HG03565 (cell line): ENCODE data around the gene PTCHD1.

ENCODE experiments used
- ATAC-seq: cut with Tn5 transposase; IDR thresholded peaks from one replicate; pipeline ENCODE4 v1.9.1; 2021; ENCODE audit warnings: mild to moderate bottlenecking, moderate library complexity; ENCODE audit not compliant: unreplicated experiment

PTCHD1 gene

GRCh38 chrX:23394421-23394820, 59.8 kb downstream of the PTCHD1 start:
- no peak for ATAC-seq

DNA sequence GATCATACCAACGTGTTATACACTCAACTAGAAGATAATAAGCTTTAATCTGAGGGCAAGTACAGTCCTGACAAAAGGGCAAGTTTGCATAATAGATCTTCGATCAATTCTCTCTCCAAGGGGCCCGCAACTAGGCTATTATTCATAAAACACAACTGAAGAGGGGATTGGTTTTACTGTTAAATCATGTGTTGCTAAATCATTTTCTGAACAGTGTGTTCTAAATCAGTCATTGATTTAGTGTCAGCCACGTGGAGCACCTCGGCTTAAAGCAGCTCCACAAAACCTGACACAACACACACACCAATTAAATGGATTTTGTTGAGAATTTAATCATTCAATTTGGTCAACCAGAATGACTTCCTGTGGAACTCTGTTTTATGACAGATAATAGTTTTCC, 61.6 kb downstream of the PTCHD1 start:
- no peak for ATAC-seq

GRCh38 chrX:23398570-23398969, 63.9 kb downstream of the PTCHD1 start:
- ATAC-seq: no peak

DNA sequence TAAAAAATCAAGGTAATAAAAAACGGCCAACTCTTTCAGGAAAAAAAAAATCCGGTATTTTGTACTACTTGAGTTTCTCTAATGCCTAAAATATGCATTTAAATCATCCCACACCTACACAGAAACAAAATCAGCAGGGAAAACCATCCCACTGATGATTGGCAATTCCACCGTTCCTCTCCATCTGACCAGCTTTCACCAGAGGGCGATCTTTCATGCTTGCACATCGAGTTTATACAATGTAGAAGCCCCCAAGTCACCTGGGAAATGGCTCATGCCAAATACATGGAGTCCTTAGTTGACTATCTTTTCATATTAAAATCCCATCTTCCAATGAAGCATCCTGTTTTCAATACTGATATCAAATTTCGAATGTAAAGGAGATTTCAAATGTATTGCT, 69.2 kb downstream of the PTCHD1 start:
- ATAC-seq: no peak

DNA sequence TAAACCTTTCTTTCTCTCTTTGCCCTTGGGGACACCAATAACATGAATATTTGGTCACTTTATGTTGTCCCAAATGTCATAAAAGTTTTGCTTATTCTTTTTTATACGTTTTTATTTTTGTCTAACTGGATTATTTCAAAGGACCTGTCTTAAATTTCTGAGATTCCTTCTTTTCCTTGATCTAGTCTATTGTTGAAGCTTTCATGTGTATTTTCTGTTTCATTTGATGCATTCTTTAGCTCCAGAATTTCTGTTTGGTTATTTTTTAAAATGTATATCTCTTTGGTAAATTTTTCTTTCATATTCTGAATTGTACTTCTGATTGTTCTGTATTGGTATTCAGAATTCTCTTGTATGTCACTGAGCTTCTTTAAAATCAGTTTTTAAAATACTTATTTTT, 88.3 kb downstream of the PTCHD1 start:
- no peak for ATAC-seq

GRCh38 chrX:23434356-23434884, 99.8 kb downstream of the PTCHD1 start:
- no peak for ATAC-seq

GRCh38 chrX:23435108-23435507, 100.5 kb downstream of the PTCHD1 start:
- no peak for ATAC-seq

DNA sequence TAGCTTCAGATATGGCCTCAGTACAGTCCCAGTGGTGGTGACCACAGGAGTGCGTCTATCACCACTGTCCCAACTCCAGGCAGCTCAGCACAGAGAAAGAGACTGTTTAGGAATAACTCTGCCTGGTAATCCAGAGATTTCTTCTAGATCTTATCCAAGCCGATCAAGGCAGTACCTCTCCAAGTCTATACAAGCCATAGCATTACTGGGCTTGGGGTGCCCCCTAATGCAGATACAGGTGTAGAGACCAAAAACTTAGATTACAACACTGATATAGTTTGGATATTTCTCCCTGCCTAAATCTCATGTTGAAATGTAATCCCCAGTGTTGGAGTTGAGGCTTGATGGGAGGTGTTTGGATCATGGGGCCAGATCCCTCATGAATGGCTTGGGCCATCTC, 100.9 kb downstream of the PTCHD1 start:
- no peak for ATAC-seq

- no peak for ATAC-seq
These were observed 102.2 kb downstream of the PTCHD1 start for GRCh38 chrX:23436875-23437274.

DNA sequence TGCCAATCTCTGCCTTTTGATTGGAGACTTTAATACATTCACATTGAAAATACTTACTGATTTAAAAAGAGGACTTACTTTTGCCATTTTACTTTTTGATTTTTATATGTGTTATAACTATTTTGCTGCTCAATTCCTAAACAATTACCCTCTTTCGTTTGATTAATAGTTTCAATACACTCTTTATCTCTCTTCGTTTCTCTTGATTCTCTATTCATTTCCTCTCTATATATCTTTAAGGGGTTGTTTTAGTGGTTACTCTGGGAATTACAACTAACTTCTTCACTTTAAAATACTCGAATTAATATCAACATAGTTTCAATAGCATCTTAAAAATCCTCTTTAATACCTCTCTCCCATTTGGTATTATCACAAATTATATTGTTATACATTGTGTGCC, 116.6 kb downstream of the PTCHD1 start:
- ATAC-seq: no peak
